GM12892 (cell line): ENCODE results near the gene HINT1.

Experiments used
- POLR2A ChIP-seq: IDR thresholded peaks from 2 replicates; pipeline ENCODE4 v1.6.1; 2011; ENCODE audit warnings: low read depth, low read length, control low read depth
- POLR2AphosphoS5 ChIP-seq: IDR thresholded peaks from 2 replicates; pipeline ENCODE4 v1.6.1; 2011; ENCODE audit warnings: low read depth, low read length, control low read depth
- TAF1 ChIP-seq: IDR thresholded peaks from 2 replicates; pipeline ENCODE4 v1.6.1; 2011; ENCODE audit warnings: low read depth, mild to moderate bottlenecking, control low read depth, low read length, borderline replicate concordance

DNA sequence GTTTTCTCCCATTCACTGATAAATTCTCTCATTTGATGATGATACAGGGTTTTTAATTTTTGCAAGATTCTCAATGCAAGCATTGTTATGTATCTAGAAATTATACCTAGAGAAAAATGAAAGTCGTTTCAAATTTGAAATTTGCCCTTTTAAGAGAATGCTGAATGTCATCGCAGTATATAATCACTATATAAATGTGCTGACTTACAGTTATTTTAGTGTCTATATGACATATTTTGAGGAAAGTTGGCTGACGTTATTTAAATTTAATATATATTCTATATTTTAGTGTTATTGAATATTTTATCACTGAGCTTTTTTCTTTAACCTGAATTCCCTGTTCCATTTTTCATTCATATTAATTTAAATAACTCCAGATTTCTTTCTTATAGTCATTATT lies 35.5 kb upstream of the HINT1 start:
- no peak for TF ChIP-seq POLR2A
- no peak for TF ChIP-seq TAF1
- TF ChIP-seq POLR2AphosphoS5: no peak
